ENCODE results near the gene SYT1.

DNA sequence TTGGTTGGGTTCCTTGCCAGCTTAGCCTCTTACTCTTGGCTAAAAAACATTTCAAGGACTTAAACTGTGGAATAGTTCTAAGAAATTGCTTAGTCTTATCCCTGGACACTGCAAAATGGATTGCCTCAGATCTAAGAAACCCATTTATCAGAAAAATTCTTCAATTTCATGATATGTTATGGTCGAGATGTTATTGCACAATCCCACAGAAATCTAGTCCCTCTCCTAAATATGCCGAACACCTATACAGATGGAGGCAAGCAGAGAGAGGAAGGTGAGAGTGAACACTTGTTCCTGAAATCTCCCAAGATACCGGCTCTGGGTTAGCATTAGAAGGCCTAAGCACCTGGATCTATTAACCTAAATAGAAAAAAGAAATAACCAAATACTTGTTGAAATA is 559.0 kb downstream of the SYT1 start:
- TF ChIP-seq MYC (IDR thresholded peaks at IDR 0.05; ENCODE audit: low read depth, low read length) (no peak), POLR2A (IDR thresholded peaks at IDR 0.05; ENCODE audit: extremely low read depth, insufficient read length) (no peak)
- TF ChIP-seq, protein P1, sequence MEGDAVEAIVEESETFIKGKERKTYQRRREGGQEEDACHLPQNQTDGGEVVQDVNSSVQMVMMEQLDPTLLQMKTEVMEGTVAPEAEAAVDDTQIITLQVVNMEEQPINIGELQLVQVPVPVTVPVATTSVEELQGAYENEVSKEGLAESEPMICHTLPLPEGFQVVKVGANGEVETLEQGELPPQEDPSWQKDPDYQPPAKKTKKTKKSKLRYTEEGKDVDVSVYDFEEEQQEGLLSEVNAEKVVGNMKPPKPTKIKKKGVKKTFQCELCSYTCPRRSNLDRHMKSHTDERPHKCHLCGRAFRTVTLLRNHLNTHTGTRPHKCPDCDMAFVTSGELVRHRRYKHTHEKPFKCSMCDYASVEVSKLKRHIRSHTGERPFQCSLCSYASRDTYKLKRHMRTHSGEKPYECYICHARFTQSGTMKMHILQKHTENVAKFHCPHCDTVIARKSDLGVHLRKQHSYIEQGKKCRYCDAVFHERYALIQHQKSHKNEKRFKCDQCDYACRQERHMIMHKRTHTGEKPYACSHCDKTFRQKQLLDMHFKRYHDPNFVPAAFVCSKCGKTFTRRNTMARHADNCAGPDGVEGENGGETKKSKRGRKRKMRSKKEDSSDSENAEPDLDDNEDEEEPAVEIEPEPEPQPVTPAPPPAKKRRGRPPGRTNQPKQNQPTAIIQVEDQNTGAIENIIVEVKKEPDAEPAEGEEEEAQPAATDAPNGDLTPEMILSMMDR (IDR thresholded peaks at IDR 0.05; ENCODE audit: low read depth, low read length) = no peak
- TF ChIP-seq, protein P2, sequence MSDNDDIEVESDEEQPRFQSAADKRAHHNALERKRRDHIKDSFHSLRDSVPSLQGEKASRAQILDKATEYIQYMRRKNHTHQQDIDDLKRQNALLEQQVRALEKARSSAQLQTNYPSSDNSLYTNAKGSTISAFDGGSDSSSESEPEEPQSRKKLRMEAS (IDR thresholded peaks at IDR 0.05; ENCODE audit: low read depth, low read length) = no peak
